OCI-LY1 (cell line): ENCODE data around the gene DUSP22.

Experiments used
- EZH2 ChIP-seq: fragments of 200-600 bp; sonication (generic), shearing (Covaris generic); IDR thresholded peaks from 2 replicates; pipeline ENCODE4 v1.8.0; 2017; ENCODE audit warnings: borderline replicate concordance, mixed run types, mild to moderate bottlenecking, antibody characterized with exemption, low read length, moderate library complexity, mixed read lengths
- TF ChIP-seq, protein P1 (sequence below): fragments of 200-600 bp; sonication (generic), shearing (Covaris generic); IDR thresholded peaks from 2 replicates; pipeline ENCODE4 v1.5.1; 2017; ENCODE audit warnings: mild to moderate bottlenecking, antibody characterized with exemption, low read length, moderate library complexity, mixed read lengths

DNA sequence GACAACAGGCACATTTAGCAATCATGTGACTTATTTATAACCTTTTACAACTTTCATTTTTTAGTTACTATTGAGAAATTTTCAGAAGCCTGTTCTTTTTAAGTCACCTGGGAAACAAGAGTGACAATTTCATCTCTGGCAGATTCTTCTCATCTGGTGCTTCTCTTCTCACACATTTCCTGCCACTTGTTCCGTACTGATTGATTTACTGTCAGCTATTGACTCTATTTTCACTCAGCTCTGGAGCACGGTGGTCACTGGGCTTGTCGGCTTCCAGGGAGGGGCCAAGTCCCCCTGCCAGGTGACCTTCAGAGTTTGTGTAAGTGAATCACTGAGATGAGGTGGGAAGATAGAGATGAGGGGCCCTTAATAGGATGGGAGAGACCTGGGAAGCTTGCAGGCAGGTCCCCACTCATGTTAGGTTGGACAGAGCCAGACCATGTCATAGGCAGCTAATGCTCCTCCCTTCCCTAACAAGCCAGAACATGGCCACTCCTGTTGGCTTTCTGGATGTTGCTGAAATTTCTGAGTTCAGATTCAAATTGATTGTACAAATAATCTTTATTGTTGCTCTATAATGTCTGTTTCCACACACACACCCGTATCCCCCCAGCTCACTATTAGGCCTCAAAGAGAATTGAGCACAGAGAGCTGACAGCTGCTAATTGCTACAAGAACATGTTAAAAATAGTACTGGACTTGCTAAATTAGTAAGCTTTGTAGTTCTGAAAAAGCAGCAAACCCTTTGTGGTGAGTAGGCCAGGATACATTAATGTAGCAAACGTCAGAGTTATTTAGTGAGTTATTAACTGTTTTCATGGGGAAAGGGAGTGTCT, 13.3 kb downstream of the DUSP22 start:
- TF ChIP-seq, protein P1, sequence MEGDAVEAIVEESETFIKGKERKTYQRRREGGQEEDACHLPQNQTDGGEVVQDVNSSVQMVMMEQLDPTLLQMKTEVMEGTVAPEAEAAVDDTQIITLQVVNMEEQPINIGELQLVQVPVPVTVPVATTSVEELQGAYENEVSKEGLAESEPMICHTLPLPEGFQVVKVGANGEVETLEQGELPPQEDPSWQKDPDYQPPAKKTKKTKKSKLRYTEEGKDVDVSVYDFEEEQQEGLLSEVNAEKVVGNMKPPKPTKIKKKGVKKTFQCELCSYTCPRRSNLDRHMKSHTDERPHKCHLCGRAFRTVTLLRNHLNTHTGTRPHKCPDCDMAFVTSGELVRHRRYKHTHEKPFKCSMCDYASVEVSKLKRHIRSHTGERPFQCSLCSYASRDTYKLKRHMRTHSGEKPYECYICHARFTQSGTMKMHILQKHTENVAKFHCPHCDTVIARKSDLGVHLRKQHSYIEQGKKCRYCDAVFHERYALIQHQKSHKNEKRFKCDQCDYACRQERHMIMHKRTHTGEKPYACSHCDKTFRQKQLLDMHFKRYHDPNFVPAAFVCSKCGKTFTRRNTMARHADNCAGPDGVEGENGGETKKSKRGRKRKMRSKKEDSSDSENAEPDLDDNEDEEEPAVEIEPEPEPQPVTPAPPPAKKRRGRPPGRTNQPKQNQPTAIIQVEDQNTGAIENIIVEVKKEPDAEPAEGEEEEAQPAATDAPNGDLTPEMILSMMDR, result no peak
- no peak for TF ChIP-seq EZH2
